ENCODE results near the gene FOXE1.

FOXE1 gene

DNA sequence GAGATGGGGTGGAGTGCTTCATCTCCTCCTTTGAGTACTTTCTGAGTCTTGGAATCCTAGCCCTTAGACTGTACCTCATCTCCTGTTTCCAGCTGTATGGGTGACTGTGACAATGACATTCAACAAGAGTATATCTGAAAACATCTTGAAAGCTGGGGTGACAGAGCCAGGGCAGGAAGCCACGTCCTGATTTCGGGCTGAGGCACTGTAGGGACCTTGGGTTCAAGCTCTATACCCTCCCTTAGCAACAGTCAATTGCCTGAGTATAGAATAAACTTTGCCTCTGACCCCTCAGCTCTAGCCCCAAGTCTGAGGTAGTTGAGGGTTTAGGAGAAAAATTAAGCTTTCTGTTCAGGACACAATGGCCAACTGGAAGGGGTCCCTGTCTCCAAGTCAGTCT is 6.3 kb downstream of the FOXE1 start:
- no peak overlapping the region for H3K4me2 ChIP-seq
- H3K27me3 ChIP-seq = peaks cover 54 to 66% (median 62%) of the 10 kb centered on the region in 11 experiments
- no peak overlapping the region for H3K27ac ChIP-seq
- no peak overlapping the region for H3K9ac ChIP-seq
- no peak for TF ChIP-seq Cebpa-rat (IDR thresholded peaks at IDR 0.05)
- no peak overlapping the region for H3K4me3 ChIP-seq
- H3K36me3 ChIP-seq = no peaks in the 10 kb centered on the region
- peaks cover 14 to 27% (median 18%) of the 10 kb centered on the region in 11 experiments for H3K9me3 ChIP-seq (replicated peaks in 1 of 11)
- H4K20me1 ChIP-seq = no peaks in the 10 kb centered on the region
- no peaks in the 10 kb centered on the region for H3K4me1 ChIP-seq

DNA sequence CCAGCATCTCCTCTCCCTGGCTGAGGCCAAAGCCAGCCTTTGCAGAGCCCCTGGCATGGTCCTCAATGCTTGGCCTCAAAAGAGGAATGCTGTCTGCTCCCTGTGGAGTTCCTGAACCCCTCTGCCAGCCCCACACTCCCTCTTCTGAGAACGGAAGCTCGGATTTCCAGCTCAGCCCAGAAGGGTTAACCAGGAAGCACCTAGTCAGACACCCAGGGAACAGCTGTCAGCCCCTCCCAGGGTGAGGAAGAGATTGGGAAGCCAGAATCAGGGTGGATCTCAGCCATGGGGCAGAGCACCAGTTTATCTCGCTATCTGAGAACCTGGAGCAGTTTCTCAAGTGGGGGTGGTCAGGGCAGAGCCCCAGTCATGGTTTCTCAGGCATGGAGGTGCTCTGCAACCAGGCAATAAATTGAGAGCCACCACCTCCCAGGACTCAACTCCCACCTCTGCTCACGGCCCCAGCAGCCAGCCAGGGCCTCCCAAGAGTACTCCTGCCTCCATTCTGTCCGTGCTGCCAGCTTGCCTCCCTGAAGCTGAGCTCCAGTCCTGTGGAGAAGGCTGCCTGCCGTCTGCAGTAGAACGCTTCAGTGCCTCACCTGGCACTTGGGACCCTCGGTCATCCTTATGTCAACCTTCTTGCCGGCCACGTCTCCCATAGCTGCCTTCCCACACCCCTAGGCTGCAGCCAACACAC is 7.6 kb downstream of the FOXE1 start:
- peaks cover 6 to 21% (median 12%) of the 10 kb centered on the region in 11 experiments; a peak in 21 of 22 replicates for H3K9me3 ChIP-seq (replicated peaks in 1 of 11)
- TF ChIP-seq Cebpa-rat (IDR thresholded peaks at IDR 0.05) = no peak
- H3K27me3 ChIP-seq = peaks cover 41 to 53% (median 49%) of the 10 kb centered on the region in 11 experiments
- no peak overlapping the region for H3K9ac ChIP-seq
- no peak overlapping the region for H3K27ac ChIP-seq
- H3K4me1 ChIP-seq = no peaks in the 10 kb centered on the region
- no peak overlapping the region for H3K4me2 ChIP-seq
- no peaks in the 10 kb centered on the region for H4K20me1 ChIP-seq
- no peak overlapping the region for H3K4me3 ChIP-seq
- H3K36me3 ChIP-seq = no peaks in the 10 kb centered on the region

DNA sequence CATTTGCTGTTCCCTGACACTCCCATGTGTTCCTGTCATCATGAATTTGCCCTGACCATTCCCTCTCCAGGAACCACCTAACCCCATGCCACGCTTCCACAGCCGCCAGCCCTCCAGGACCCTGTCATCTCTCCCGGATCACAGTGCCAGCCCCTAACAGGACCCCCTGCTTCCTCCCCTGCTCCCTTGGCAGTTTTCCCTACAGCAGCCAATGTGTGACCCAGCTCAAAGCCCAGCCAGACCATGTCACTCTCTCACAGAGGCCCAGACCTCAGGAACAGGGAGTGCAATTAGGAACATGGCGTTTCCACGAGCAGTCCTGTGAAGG is 8.1 kb downstream of the FOXE1 start:
- Histone ChIP-seq H3K27me3 (peaks cover 36 to 48% (median 44%) of the 10 kb centered on the region in 11 experiments), H3K9ac (no peak overlapping the region), H3K36me3 (no peaks in the 10 kb centered on the region), H4K20me1 (no peaks in the 10 kb centered on the region), H3K4me2 (no peak overlapping the region), H3K4me3 (no peak overlapping the region), H3K27ac (no peak overlapping the region), H3K4me1 (no peaks in the 10 kb centered on the region), H3K9me3 (replicated peaks in 1 of 11) (peaks cover 10 to 22% (median 15%) of the 10 kb centered on the region in 11 experiments)
- no peak for TF ChIP-seq Cebpa-rat (IDR thresholded peaks at IDR 0.05)

DNA sequence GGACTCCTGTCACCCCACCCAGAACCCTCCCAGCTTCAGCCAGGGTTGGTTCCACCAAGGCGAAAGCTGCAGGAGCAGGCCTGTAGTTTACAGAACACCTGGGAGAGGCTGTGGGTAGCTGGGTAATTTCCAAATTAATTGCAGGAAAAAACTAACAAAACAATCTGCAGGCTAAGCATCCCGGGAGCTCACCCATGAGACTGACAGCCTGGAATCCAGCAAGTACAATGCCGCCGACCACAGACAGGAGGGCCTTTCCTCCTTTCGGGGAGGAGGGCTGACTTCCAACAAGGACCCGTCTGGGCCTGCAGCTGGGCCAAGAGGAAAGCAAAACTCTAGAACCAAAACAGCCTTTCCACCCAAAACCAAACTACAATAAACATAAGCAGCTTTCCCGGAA is 10.3 kb downstream of the FOXE1 start:
- no peak overlapping the region for H3K4me3 ChIP-seq
- H3K9ac ChIP-seq = no peak overlapping the region
- peaks cover 9 to 25% (median 19%) of the 10 kb centered on the region in 11 experiments for H3K9me3 ChIP-seq (replicated peaks in 1 of 11)
- H3K27me3 ChIP-seq = peaks cover 15 to 26% (median 23%) of the 10 kb centered on the region in 11 experiments
- no peaks in the 10 kb centered on the region for H4K20me1 ChIP-seq
- no peak for TF ChIP-seq Cebpa-rat (IDR thresholded peaks at IDR 0.05)
- peaks cover 0 to 15% (median 5%) of the 10 kb centered on the region in 10 experiments; a peak in 10 of 20 replicates for H3K4me1 ChIP-seq
- no peak overlapping the region for H3K4me2 ChIP-seq
- no peak overlapping the region for H3K27ac ChIP-seq
- H3K36me3 ChIP-seq = no peaks in the 10 kb centered on the region

DNA sequence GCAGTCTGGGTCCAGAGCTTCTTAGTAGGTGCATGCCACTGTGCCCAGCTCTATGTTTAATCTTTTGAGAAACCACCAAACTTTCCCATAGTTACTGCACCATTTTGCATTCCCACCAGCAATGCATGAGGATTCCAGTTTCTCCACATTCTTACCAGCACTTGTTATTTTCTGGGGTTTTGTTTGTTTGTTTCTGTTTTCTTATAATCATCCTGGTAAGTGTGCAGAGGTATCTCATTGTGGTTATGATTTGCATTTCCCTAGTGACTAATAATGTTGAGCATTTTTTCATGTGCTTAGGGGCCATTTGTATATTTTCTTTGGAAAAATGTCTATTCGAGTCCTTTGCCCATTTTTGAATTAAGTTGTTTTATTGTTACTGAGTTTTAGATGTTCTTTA is 11.4 kb downstream of the FOXE1 start:
- H3K27me3 ChIP-seq = peaks cover 5 to 15% (median 12%) of the 10 kb centered on the region in 11 experiments
- H3K36me3 ChIP-seq = no peaks in the 10 kb centered on the region
- no peaks in the 10 kb centered on the region for H4K20me1 ChIP-seq
- no peak overlapping the region for H3K27ac ChIP-seq
- H3K4me3 ChIP-seq = no peak overlapping the region
- H3K4me1 ChIP-seq = peaks cover 0 to 15% (median 5%) of the 10 kb centered on the region in 10 experiments; a peak in 10 of 20 replicates
- H3K9ac ChIP-seq = no peak overlapping the region
- no peak for TF ChIP-seq Cebpa-rat (IDR thresholded peaks at IDR 0.05)
- H3K9me3 ChIP-seq (replicated peaks in 1 of 11) = peaks cover 9 to 25% (median 19%) of the 10 kb centered on the region in 11 experiments
- no peak overlapping the region for H3K4me2 ChIP-seq

DNA sequence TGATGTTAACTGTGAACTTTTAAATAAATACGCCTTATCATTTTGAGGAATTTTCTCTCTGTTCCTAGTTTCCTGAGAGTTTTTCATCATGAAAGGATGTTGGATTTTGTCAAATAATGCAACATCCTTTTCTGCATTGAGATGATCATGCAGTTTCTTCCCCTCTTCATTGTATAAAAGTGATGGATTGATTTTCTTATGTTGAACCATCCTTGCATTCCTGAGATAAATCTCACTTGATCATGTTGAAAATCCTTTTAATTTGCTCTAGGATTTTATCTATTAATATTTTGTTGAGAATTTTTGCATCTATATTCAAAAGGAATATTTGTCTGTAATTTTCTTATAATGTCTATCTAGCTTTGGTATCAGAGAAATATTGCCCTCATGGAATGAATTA is 13.3 kb downstream of the FOXE1 start:
- H3K9ac ChIP-seq = no peak overlapping the region
- H3K27ac ChIP-seq = no peak overlapping the region
- H3K27me3 ChIP-seq = no peaks in the 10 kb centered on the region
- no peak overlapping the region for H3K4me3 ChIP-seq
- no peaks in the 10 kb centered on the region for H4K20me1 ChIP-seq
- peaks cover 0 to 15% (median 5%) of the 10 kb centered on the region in 10 experiments; a peak in 10 of 20 replicates for H3K4me1 ChIP-seq
- H3K9me3 ChIP-seq (replicated peaks in 1 of 11) = peaks cover 9 to 25% (median 19%) of the 10 kb centered on the region in 11 experiments
- H3K36me3 ChIP-seq = no peaks in the 10 kb centered on the region
- TF ChIP-seq Cebpa-rat (IDR thresholded peaks at IDR 0.05) = no peak
- no peak overlapping the region; a peak in 1 of 22 replicates for H3K4me2 ChIP-seq

DNA sequence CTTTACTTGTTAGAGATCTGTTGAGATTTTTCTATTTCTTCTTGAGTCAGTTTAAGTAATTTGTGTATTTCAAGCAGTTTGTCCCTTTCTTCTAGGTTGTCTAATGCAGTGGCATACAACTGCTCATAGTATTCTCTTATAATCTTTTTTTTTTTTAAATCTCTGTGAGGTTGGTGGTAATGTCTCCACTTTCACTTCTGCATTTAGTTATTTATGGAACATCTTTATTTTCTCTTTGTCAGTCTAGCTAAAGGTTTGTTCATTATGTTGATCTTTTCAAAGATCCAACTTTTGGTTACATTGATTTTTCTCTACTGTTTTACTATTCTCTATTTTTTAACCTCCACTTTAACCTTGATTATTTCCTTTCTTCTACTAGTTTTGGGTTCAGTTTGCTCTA is 13.8 kb downstream of the FOXE1 start:
- Histone ChIP-seq H3K4me3 (no peak overlapping the region), H4K20me1 (no peaks in the 10 kb centered on the region)

DNA sequence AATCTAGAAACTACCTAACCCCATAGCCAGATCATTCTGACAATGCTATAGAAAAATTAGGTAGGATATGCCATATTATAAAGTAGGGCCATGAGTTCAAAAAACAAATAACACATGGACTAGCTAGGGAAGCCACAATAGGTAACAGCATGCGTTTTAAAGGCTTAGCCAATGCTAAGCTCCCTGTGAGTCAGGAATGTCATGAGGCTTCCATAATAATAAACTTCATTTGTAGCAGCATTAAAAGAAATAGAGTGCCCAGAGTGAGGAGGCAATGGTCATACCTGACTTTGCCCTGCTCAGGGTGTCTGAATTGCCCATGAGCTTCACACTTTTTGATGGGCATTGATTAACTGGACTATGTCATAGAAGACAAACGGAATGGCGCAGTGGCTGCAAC is 15.8 kb downstream of the FOXE1 start:
- Histone ChIP-seq H3K4me2 (no peak overlapping the region), H3K9me3 (replicated peaks in 1 of 11) (peaks cover 9 to 35% (median 19%) of the 10 kb centered on the region in 11 experiments), H4K20me1 (no peaks in the 10 kb centered on the region), H3K9ac (no peak overlapping the region), H3K27ac (no peak overlapping the region), H3K4me3 (no peak overlapping the region), H3K27me3 (no peaks in the 10 kb centered on the region), H3K36me3 (no peaks in the 10 kb centered on the region), H3K4me1 (peaks cover 0 to 20% (median 6%) of the 10 kb centered on the region in 10 experiments; a peak in 11 of 20 replicates)
- no peak for TF ChIP-seq Cebpa-rat (IDR thresholded peaks at IDR 0.05)

More for the DNA sequence above, 13.8 kb downstream of the FOXE1 start:
- H3K9me3 ChIP-seq (replicated peaks in 1 of 11) = peaks cover 9 to 25% (median 19%) of the 10 kb centered on the region in 11 experiments
- no peaks in the 10 kb centered on the region for H3K27me3 ChIP-seq
- no peaks in the 10 kb centered on the region for H3K36me3 ChIP-seq
- H3K4me2 ChIP-seq = peak overlapping the region in 5 of 11 experiments; percentile 19 to 50 (median 28); a peak in 4 of 22 replicates
- H3K9ac ChIP-seq = no peak overlapping the region
- TF ChIP-seq Cebpa-rat (IDR thresholded peaks at IDR 0.05) = no peak
- peak overlapping the region in 3 of 11 experiments; percentile 7 to 51 (median 39); a peak in 3 of 22 replicates for H3K27ac ChIP-seq
- H3K4me1 ChIP-seq = peaks cover 0 to 15% (median 5%) of the 10 kb centered on the region in 10 experiments; a peak in 10 of 20 replicates

DNA sequence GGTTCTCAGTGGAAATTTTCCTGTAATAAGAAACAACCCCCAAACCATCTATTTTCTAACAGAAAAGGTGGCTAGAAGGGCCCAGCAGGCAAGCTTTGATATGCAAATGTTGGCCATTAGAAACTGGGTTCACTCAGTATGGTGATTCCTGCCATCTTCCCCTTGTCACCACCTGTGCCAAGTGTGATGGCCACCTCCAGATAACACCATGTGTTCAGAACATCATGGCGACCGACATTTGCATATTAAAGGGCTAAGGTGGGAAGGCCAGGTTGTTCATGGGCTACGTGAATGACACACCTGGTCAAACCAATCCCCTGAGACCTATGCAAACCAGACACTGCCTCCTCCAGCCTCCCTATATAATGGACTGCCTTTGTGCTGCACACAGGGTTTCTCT is 20.4 kb downstream of the FOXE1 start:
- H3K4me2 ChIP-seq = 0 out of 22 replicates have a peak overlapping the region, but pooled peaks of 1 of the 11 experiments have one; percentile 10
- H4K20me1 ChIP-seq = no peaks in the 10 kb centered on the region
- no peak overlapping the region for H3K4me3 ChIP-seq
- no peaks in the 10 kb centered on the region for H3K36me3 ChIP-seq
- H3K4me1 ChIP-seq = peaks cover 0 to 48% (median 16%) of the 10 kb centered on the region in 10 experiments; a peak in 11 of 20 replicates
- H3K27ac ChIP-seq = no peak overlapping the region
- H3K9me3 ChIP-seq (replicated peaks in 1 of 11) = peaks cover 0 to 10% (median 0%) of the 10 kb centered on the region in 11 experiments; a peak in 1 of 22 replicates
- TF ChIP-seq Cebpa-rat (IDR thresholded peaks at IDR 0.05) = no peak
- H3K27me3 ChIP-seq = no peaks in the 10 kb centered on the region
- no peak overlapping the region for H3K9ac ChIP-seq

Measured in BLaER1 treated with 17β-estradiol and CSF1 and Interleukin-3, amounts not matched to agents 10 nM and 100 nM (cell line).